Endothelial cell of umbilical vein (primary cell): ENCODE measurements around the gene ASB8. TPM values are rescaled to one million over a fixed set of nuclear protein-coding genes. Genes with fewer than 3 reads are reported as not detected.

Experiments
- BruUV-seq: library from RNA; stranded (reverse); fragments of 400-500 nt; replicated peaks from 2 replicates; lab custom pipeline; 2021; lab: Mats Ljungman, UMichigan
- CTCF ChIA-PET: fragments of 300-600, 350-600 bp; sonication (Branson Sonifier 250); formaldehyde crosslinking; loops from one replicate; lab custom pipeline; 2021; ENCODE audit warnings: antibody characterized with exemption, inconsistent platforms; lab: Charles Lee
- POLR2A ChIA-PET: fragments of 300-600, 350-600 bp; sonication (Branson Sonifier 250); formaldehyde crosslinking; loops from one replicate; lab custom pipeline; 2021; ENCODE audit warnings: antibody characterized with exemption, inconsistent platforms; lab: Charles Lee
- DNase-seq: peaks from one replicate; pipeline ENCODE4 v3.0.0-alpha.2; 2011; ENCODE audit warnings: low read depth, low spot score
- FAIRE-seq: peaks from 2 replicates; lab custom pipeline; 2011; peaks lifted over from hg19 to GRCh38; lab: Jason Lieb, UNC
- H2AFZ ChIP-seq: 2 replicates; pipeline ENCODE4 v1.6.0; 2012; ENCODE audit warnings: low read depth, low read length, control low read depth, inconsistent platforms
- H3K27ac ChIP-seq: 2 replicates; pipeline ENCODE4 v1.5.1; 2011; ENCODE audit warnings: low read depth, mild to moderate bottlenecking, control low read depth, low read length, moderate library complexity; ENCODE audit not compliant: insufficient read depth
- H3K27me3 ChIP-seq, 2 experiments: 2 replicates each; pipeline versions ENCODE4 v1.6.0 to v1.6.1; 2011; ENCODE audit warnings: low read length in 2 of 2, mixed read lengths in 1 of 2; ENCODE audit not compliant: control insufficient read depth in 2 of 2, insufficient read depth in 2 of 2
- H3K36me3 ChIP-seq, 2 experiments: 2 replicates in 1 of 2; 3 replicates in 1 of 2; pipeline ENCODE4 v1.5.1; 2011; ENCODE audit warnings: low read length in 2 of 2, mild to moderate bottlenecking in 1 of 2, moderate library complexity in 1 of 2; ENCODE audit not compliant: control insufficient read depth in 2 of 2, insufficient read depth in 2 of 2; ENCODE audit errors: extremely low read depth in 1 of 2
- H3K4me1 ChIP-seq: 3 replicates; pipeline ENCODE4 v1.5.1; 2011; ENCODE audit warnings: mild to moderate bottlenecking, low read length; ENCODE audit not compliant: control insufficient read depth, insufficient read depth; ENCODE audit errors: extremely low read depth
- H3K4me2 ChIP-seq: 2 replicates; pipeline ENCODE4 v1.6.1; 2011; ENCODE audit warnings: low read length, control low read depth, mixed read lengths; ENCODE audit not compliant: insufficient read depth
- H3K4me3 ChIP-seq, 3 experiments: fragments of 200-600 bp in 1 of 3; sonication (generic), shearing (Covaris generic) in 1 of 3; replicated peaks in 1 of 3; 2 replicates each; pipeline ENCODE4 v1.5.1; 2011 to 2016; ENCODE audit warnings: control low read depth in 3 of 3, low read length in 3 of 3, mild to moderate bottlenecking in 2 of 3, inconsistent platforms in 1 of 3, low read depth in 1 of 3, moderate library complexity in 1 of 3; ENCODE audit not compliant: insufficient read depth in 1 of 3
- H3K79me2 ChIP-seq: 2 replicates; pipeline ENCODE4 v1.6.0; 2012; ENCODE audit warnings: low read length, inconsistent platforms; ENCODE audit not compliant: control insufficient read depth, insufficient read depth
- H3K9ac ChIP-seq: replicated peaks from 2 replicates; pipeline ENCODE3; 2011; ENCODE audit warnings: low read length, control low read depth; ENCODE audit not compliant: insufficient read depth; ENCODE audit errors: extremely low read depth
- H3K9me1 ChIP-seq: replicated peaks from 3 replicates; pipeline ENCODE4 v1.6.0; 2011; ENCODE audit warnings: mild to moderate bottlenecking, low read length; ENCODE audit not compliant: control insufficient read depth, insufficient read depth; ENCODE audit errors: extremely low read depth
- H3K9me3 ChIP-seq: replicated peaks from 2 replicates; pipeline ENCODE4 v1.5.1; 2012; ENCODE audit warnings: low read length, inconsistent platforms; ENCODE audit not compliant: control insufficient read depth, insufficient read depth
- H4K20me1 ChIP-seq: replicated peaks from 2 replicates; pipeline ENCODE3; 2011; ENCODE audit warnings: mild to moderate bottlenecking, low read length; ENCODE audit not compliant: control insufficient read depth, insufficient read depth; ENCODE audit errors: extremely low read depth
- CTCF ChIP-seq, 2 donors: IDR thresholded peaks; 1 replicate in 1 of 2; 2 replicates in 1 of 2; pipeline ENCODE4 v1.5.1; 2011; ENCODE audit warnings: low read length in 2 of 2, mild to moderate bottlenecking in 2 of 2, moderate library complexity in 2 of 2, control low read depth in 1 of 2, inconsistent platforms in 1 of 2, low read depth in 1 of 2; ENCODE audit not compliant: insufficient read depth in 1 of 2; ENCODE audit errors: extremely low read depth in 1 of 2
- EZH2 ChIP-seq: IDR thresholded peaks from 2 replicates; pipeline ENCODE4 v1.6.1; 2012; ENCODE audit warnings: borderline replicate concordance, low read depth, mild to moderate bottlenecking, moderate library complexity, low read length, inconsistent platforms; ENCODE audit not compliant: severe bottlenecking
- FOS ChIP-seq: IDR thresholded peaks from 2 replicates; pipeline ENCODE4 v1.6.1; 2011; ENCODE audit warnings: mild to moderate bottlenecking, low read length, moderate library complexity, borderline replicate concordance; ENCODE audit not compliant: insufficient read depth
- GATA2 ChIP-seq: IDR thresholded peaks from 2 replicates; pipeline ENCODE4 v1.7.0; 2011; ENCODE audit warnings: low read depth, mild to moderate bottlenecking, moderate library complexity, mixed read lengths, low read length; ENCODE audit not compliant: insufficient read length, insufficient read depth
- JUN ChIP-seq: IDR thresholded peaks from 2 replicates; pipeline ENCODE4 v1.6.1; 2011; ENCODE audit warnings: borderline replicate concordance, low read depth; ENCODE audit not compliant: insufficient read length, insufficient read depth
- MAX ChIP-seq: IDR thresholded peaks from 2 replicates; pipeline ENCODE4 v1.6.1; 2011; ENCODE audit not compliant: insufficient read depth, insufficient read length
- MYC ChIP-seq: IDR thresholded peaks from one replicate; pipeline ENCODE4 v1.6.1; 2011; ENCODE audit warnings: mild to moderate bottlenecking, low read depth, low read length
- POLR2A ChIP-seq: IDR thresholded peaks from 2 replicates; pipeline ENCODE4 v1.6.1; 2012; ENCODE audit warnings: low read depth, mild to moderate bottlenecking, control low read depth, low read length
- POLR2AphosphoS5 ChIP-seq: IDR thresholded peaks from 2 replicates; pipeline ENCODE4 v1.6.1; 2012; ENCODE audit warnings: low read depth, mild to moderate bottlenecking, control low read depth, low read length, moderate library complexity; ENCODE audit not compliant: insufficient read depth
- dilution Hi-C: fragments of 300-500 bp; cut with MboI; formaldehyde crosslinking; loops from one replicate; pipeline ENCODE4 v1.15.0; 2019; ENCODE audit warnings: low sequenced_read_pairs; ENCODE audit not compliant: extremely low pct_ligation_motif_present
- intact Hi-C: fragments of 100-400 bp; cut with micrococcal nuclease; formaldehyde crosslinking; loops from one replicate; pipeline ENCODE4 v1.10.0; 2022
- polyA plus RNA-seq, 4 experiments: library from polyadenylated mRNA; depleted of rRNA in 3 of 4; stranded (reverse) in 3 of 4; unstranded in 1 of 4; fragments of >200 nt; gene quantifications; 2 replicates each; pipeline versions ENCODE4 v1.2.1 to v1.2.3, GENCODE V29; 2011 to 2012; ENCODE audit warnings: missing spikeins in 1 of 4
- total RNA-seq: library from RNA; stranded (reverse); gene quantifications from 2 replicates; pipeline ENCODE4 v1.2.3, GENCODE V29; 2021

The ASB8 gene
- total and polyA plus RNA-seq, 2 donors (not counting 3 experiments of a cell fraction or from before 2014, with no cell fraction given), result 14.9 to 29.7 TPM

GRCh38 chr12:48129376-48129775, 27.9 kb downstream of the ASB8 start:
- no peaks in the 10 kb centered on the region for H3K9me3 ChIP-seq
- H3K4me2 ChIP-seq, result no peak overlapping the region
- CTCF ChIA-PET, result no interaction called here
- DNase-seq (no peak), FAIRE-seq (no peak)
- no peak overlapping the region for H3K4me3 ChIP-seq
- dilution Hi-C loops, result no loop called here
- intact Hi-C loops, result no loop called here
- peaks cover 17 to 22% of the 10 kb centered on the region in 2 experiments for H3K36me3 ChIP-seq
- no peak for TF ChIP-seq JUN
- TF ChIP-seq FOS, result no peak
- TF ChIP-seq POLR2A, result no peak
- TF ChIP-seq EZH2, result no peak
- no peak overlapping the region for H3K9ac ChIP-seq
- no peak overlapping the region for H3K27ac ChIP-seq
- peaks cover 4% of the 10 kb centered on the region for H3K79me2 ChIP-seq
- peaks cover 3% of the 10 kb centered on the region for H3K4me1 ChIP-seq
- no peaks in the 10 kb centered on the region for H4K20me1 ChIP-seq
- BruUV-seq, result no TSS peak
- H3K9me1 ChIP-seq, result no peaks in the 10 kb centered on the region
- POLR2A ChIA-PET, result no interaction called here
- H3K27me3 ChIP-seq, result no peaks in the 10 kb centered on the region
- no peak overlapping the region for H2AFZ ChIP-seq

GRCh38 chr12:48128800-48129199, 28.5 kb downstream of the ASB8 start:
- H3K27ac ChIP-seq, result no peak overlapping the region
- H3K9me1 ChIP-seq, result no peaks in the 10 kb centered on the region
- peaks cover 3% of the 10 kb centered on the region for H3K4me1 ChIP-seq
- H2AFZ ChIP-seq, result no peak overlapping the region
- intact Hi-C loops (no loop called here), dilution Hi-C loops (no loop called here)
- DNase-seq (no peak), FAIRE-seq (no peak)
- TF ChIP-seq MYC, result no peak
- no peak for TF ChIP-seq FOS
- TF ChIP-seq EZH2, result no peak
- no peak for TF ChIP-seq MAX
- no peak for TF ChIP-seq CTCF (IDR thresholded peaks at IDR 0.05; ENCODE audit: extremely low read depth in 1 of 2, insufficient read depth in 1 of 2, low read depth in 1 of 2, low read length in 2 of 2)
- TF ChIP-seq GATA2, result no peak
- no peak for TF ChIP-seq JUN
- no peak for TF ChIP-seq POLR2A
- TF ChIP-seq POLR2AphosphoS5, result no peak
- no peak overlapping the region for H3K4me2 ChIP-seq
- peaks cover 17 to 18% of the 10 kb centered on the region in 2 experiments for H3K36me3 ChIP-seq
- POLR2A ChIA-PET, result no interaction called here
- H3K4me3 ChIP-seq, result no peak overlapping the region
- H4K20me1 ChIP-seq, result no peaks in the 10 kb centered on the region
- CTCF ChIA-PET, result interaction anchor here (1.2 kb wide), 1 partner anchor 10 kb away, joined by 5 read pairs; the partner anchor contains the start of gene PFKM
- no peaks in the 10 kb centered on the region for H3K27me3 ChIP-seq
- peaks cover 4% of the 10 kb centered on the region for H3K79me2 ChIP-seq
- BruUV-seq, result no TSS peak
- no peaks in the 10 kb centered on the region for H3K9me3 ChIP-seq
- H3K9ac ChIP-seq, result no peak overlapping the region
